Mucosa of descending colon (tissue), 3 donors: Measurements from ENCODE around the gene EMID1. TPM values are rescaled to one million over a fixed set of nuclear protein-coding genes. Genes with fewer than 3 reads are reported as not detected.

Experiments
- ATAC-seq: fragments of 200-7000 bp; cut with Tn5 transposase; one replicate; pipeline ENCODE4 v1.9.1; 2020; ENCODE audit warnings: mild to moderate bottlenecking, moderate library complexity
- DNase-seq, 3 donors: peaks; one replicate each; pipeline ENCODE4 v3.0.0-alpha.2; 2020
- H3K36me3 ChIP-seq: fragments of 200-600 bp; one replicate; pipeline ENCODE4 v1.8.0; 2021; ENCODE audit warnings: low read depth, mild to moderate bottlenecking
- H3K4me1 ChIP-seq: fragments of 200-600 bp; one replicate; pipeline ENCODE4 v1.8.0; 2021; ENCODE audit warnings: low read depth, mild to moderate bottlenecking
- H3K4me3 ChIP-seq: fragments of 200-600 bp; one replicate; pipeline ENCODE4 v1.8.0; 2021; ENCODE audit warnings: mild to moderate bottlenecking
- H3K9me3 ChIP-seq: fragments of 200-600 bp; one replicate; pipeline ENCODE4 v1.8.0; 2021; ENCODE audit warnings: mild to moderate bottlenecking
- intact Hi-C, 2 donors: fragments of 100-400 bp; cut with DNase I in 1 of 2; cut with micrococcal nuclease in 1 of 2; formaldehyde crosslinking; loops; one replicate each; pipeline versions ENCODE4 v1.11.0 to v1.11.1; 2022; cut with DNase I, micrococcal nuclease
- total RNA-seq, 3 donors: library from RNA; stranded (reverse); fragmentation: NEBNext Ultra II Directional in 2 of 3; extraction: Animal tissue kit (Norgen Biotek cat#: 25700) in 2 of 3; gene quantifications; one replicate each; pipeline versions ENCODE4 v1.2.1 to v1.2.4, GENCODE V29; 2021 to 2023
- TF ChIP-seq, protein P1 (sequence below): fragments of 200-600 bp; IDR thresholded peaks from one replicate; pipeline ENCODE4 v1.8.0; 2022; ENCODE audit warnings: antibody characterized with exemption, mild to moderate bottlenecking
- donor health status: DM: no; HTN: no; CAD: no; lungs with moderate emphysema.
- donor health status: DM: no; HTN: no; CAD: no.
- donor health status: DM: no; HTN: yes; CAD: no.

Gene EMID1
- total RNA-seq, 3 donors from 2014 or later = 1.6 to 4.3 (median 3.0) TPM

DNA sequence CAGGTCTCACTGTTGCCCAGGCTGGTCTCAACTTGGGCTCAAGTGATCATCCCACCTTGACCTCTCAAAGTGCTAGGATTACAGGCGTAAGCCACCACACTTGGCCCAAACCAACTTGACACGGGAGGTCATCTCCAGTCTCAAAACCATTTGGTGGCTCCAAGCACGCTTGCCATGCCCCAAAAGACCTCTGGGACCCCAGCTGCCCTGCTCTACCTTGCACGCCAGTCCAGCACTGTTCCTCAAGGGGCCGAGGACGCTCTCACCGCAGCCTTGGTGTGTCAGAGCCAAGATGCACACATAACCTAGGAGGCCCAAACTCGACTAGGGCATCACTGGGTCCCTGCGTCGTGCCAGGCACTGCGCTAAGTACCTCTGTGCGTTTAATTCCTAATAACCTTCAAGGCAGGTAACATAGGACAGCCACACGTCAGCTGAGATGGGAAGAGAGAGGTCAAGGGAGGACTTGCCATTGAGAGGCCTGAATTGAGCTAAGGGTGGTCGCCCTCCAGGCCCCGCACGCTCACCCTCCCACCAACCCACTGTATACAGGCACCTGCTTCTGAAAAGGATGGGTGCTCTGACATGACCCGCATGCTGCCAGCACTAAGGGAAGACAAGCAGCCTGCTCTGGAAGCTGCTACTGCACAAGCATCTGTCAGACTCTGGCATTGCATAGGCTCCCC lies 96.2 kb downstream of the EMID1 start:
- intact Hi-C loops = no loop called here
- Histone ChIP-seq H3K4me3 (no peak overlapping the region), H3K36me3 (peaks cover 17% of the 10 kb centered on the region), H3K4me1 (peaks cover 18% of the 10 kb centered on the region), H3K9me3 (no peaks in the 10 kb centered on the region)
- DNase-seq = no peak
- TF ChIP-seq, protein P1, sequence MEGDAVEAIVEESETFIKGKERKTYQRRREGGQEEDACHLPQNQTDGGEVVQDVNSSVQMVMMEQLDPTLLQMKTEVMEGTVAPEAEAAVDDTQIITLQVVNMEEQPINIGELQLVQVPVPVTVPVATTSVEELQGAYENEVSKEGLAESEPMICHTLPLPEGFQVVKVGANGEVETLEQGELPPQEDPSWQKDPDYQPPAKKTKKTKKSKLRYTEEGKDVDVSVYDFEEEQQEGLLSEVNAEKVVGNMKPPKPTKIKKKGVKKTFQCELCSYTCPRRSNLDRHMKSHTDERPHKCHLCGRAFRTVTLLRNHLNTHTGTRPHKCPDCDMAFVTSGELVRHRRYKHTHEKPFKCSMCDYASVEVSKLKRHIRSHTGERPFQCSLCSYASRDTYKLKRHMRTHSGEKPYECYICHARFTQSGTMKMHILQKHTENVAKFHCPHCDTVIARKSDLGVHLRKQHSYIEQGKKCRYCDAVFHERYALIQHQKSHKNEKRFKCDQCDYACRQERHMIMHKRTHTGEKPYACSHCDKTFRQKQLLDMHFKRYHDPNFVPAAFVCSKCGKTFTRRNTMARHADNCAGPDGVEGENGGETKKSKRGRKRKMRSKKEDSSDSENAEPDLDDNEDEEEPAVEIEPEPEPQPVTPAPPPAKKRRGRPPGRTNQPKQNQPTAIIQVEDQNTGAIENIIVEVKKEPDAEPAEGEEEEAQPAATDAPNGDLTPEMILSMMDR = no peak
- ATAC-seq = no peak

DNA sequence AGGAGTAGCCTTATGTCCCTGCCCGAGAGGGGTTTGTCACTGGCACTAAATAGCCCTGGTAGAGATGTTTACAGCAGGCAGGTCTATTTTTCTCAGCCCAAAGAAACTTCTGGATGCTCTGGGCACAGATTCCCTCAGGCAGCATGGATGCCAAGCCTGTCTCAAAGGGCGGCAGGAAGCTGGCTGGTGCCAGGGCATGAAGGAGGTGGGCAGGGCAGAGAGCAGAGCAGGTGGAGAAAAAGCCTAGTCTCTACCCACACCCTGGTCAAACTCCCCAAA lies 96.6 kb downstream of the EMID1 start:
- intact Hi-C loops = no loop called here
- Histone ChIP-seq H3K36me3 (peaks cover 14% of the 10 kb centered on the region), H3K9me3 (no peaks in the 10 kb centered on the region), H3K4me1 (peaks cover 18% of the 10 kb centered on the region), H3K4me3 (no peak overlapping the region)
- no peak for DNase-seq
- peak; percentile 6 for ATAC-seq
- TF ChIP-seq, protein P1 = no peak

DNA sequence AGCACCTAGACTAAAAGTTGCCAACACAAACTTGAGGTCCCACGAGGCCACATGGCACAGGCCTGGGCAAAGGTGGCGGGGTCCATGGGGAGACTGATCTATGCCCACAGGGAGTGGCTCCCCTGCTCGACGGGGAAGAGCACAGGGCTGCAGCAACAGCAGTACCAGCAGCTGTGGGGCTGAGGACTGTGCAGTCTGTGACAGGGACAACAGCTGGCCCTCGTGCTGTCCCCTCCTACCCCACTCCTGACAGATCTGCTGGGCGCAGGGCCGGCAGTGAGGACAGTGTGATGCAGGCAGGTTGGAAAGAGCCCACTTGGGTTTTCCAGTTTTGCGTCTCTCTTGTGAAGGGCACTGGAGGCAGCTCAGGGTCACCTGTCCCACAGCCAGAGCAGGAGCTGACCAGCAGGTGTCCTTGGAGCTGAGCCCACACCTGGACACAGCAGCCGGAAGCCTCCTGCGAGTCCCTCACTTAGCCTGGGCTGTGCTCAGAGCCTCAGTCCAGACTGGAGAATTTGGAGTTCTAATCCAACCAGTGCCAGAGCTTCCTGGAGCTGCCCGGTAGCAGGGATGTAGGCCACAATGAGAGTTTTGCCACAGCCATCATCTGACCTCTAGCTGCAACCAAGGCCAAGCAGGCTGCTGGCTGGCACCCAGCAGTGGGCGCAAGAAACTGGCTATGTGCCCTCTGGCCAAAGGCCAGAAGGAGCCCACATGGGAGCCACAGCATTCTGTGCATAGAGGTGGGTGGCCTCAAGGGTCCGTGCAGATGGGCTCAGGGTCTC lies 97.2 kb downstream of the EMID1 start:
- no peaks in the 10 kb centered on the region for H3K9me3 ChIP-seq
- H3K4me3 ChIP-seq = no peak overlapping the region
- TF ChIP-seq, protein P1 = no peak
- peaks cover 14% of the 10 kb centered on the region for H3K36me3 ChIP-seq
- H3K4me1 ChIP-seq = peaks cover 23% of the 10 kb centered on the region
- intact Hi-C loops = no loop called here
- DNase-seq = peak in 1 of 3 donors; percentile 49
- ATAC-seq = peak; percentile 11

DNA sequence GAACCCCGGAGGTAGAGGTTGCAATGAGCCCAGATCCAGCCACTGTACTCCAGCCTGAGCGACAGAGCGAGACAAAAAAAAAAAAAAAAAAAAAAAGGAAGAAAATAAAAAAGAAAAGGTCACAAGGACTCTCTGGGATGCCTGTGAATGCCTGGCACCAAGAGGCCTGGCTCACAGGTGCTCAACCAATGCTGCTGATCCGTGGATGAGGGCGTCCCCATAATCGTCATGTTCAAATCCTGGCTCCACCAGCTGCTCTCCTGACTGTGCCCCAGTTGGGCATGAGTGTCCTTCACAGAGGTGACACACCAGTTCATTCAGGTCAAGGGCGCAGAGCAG lies 100.1 kb downstream of the EMID1 start:
- Histone ChIP-seq H3K9me3 (no peaks in the 10 kb centered on the region), H3K36me3 (no peaks in the 10 kb centered on the region), H3K4me3 (peak overlapping the region; percentile 75), H3K4me1 (peaks cover 52% of the 10 kb centered on the region)
- ATAC-seq (no peak), DNase-seq (no peak)
- TF ChIP-seq, protein P1 = no peak
- intact Hi-C loops = no loop called here

DNA sequence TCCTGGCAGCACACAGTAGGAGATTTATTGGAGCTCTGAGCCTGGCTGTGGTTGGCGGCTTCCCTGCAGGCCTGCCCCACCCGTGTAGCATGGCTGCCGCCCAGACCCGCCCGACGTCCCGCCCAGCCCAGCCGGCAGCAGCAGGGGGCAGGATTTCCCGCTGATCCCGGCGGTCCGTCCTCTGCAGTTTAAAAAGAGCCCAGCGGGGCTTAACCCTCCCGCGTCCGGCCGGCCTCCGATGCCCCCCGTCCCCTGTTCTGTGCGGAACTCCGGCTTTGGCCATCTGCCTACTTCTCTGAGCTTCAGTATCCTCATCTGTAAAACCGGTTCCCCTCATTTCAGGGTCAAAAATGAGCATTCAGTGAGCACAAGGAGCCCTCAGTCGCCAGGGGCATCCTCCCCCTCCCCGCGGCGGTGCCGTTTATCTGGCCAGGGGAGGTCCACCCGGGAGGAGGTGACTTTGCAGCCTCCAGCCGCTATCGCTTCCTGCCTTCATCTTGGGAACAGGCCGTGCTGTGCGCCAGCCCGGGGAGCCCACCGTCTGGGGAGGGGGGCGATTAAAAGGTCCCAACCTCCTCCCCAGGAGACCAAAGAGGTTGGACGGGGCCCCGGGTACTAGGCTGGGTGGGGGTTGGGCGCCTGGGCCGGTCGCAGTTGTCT lies 100.6 kb downstream of the EMID1 start, which contains the start of gene GAS2L1:
Gene GAS2L1, plus strand, starts transcription at position 476 of the 660 bp plus-strand sequence. CDS start 1,456 bp downstream, outside the sequence.
- H3K36me3 ChIP-seq = no peaks in the 10 kb centered on the region
- TF ChIP-seq, protein P1 = peak; percentile 70
- peak; percentile 72 for ATAC-seq
- peak within 1 kb of the TSS; percentile 75 for H3K4me3 ChIP-seq
- intact Hi-C loops = no loop called here
- DNase-seq = peak; percentile 85 to 92 (median 89)
- no peaks in the 10 kb centered on the region for H3K9me3 ChIP-seq
- peaks cover 57% of the 10 kb centered on the region for H3K4me1 ChIP-seq
